Right lobe of liver (tissue), 4 donors: ENCODE data around the gene PPFIBP1.

Experiments used
- CTCF ChIP-seq, 4 donors: fragments of 200-600 bp in 3 of 4; fragments of 450-650 bp in 1 of 4; IDR thresholded peaks; one replicate each; pipeline versions ENCODE4 v1.5.1 to v1.8.0; 2016 to 2022; ENCODE audit warnings: antibody characterized with exemption in 4 of 4, mild to moderate bottlenecking in 2 of 4
- POLR2A ChIP-seq: fragments of 450-650 bp; IDR thresholded peaks from one replicate; pipeline ENCODE4 v1.6.1; 2017; ENCODE audit warnings: antibody characterized with exemption, mild to moderate bottlenecking
- donor health status: DM: no; HTN: no; CAD: no.
- donor health status: DM: no; HTN: no; CAD: no.
- donor health status: DM: no; HTN: yes; CAD: no.

- TF ChIP-seq CTCF (IDR thresholded peaks at IDR 0.05): no peak
- no peak for TF ChIP-seq POLR2A
These were observed 129.7 kb downstream of the PPFIBP1 start for GRCh38 chr12:27653661-27654060.
